Natural killer cell (primary cell): ENCODE results near the gene AK1. TPM values are rescaled to one million over a fixed set of nuclear protein-coding genes. Genes with fewer than 3 reads are reported as not detected.

Source experiments
- ATAC-seq, 3 donors: fragments of 150-1000 bp in 2 of 3; fragments of 200-7000 bp in 1 of 3; cut with Tn5 transposase; 1 replicate in 1 of 3; 2 replicates in 2 of 3; pipeline ENCODE4 v1.10.0; 2021; ENCODE audit warnings: mild to moderate bottlenecking in 2 of 3, moderate library complexity in 2 of 3
- DNase-seq, 2 donors: peaks; one replicate each; pipeline versions ENCODE4 v3.0.0 to v3.0.0-alpha.2; 2013 to 2021; ENCODE audit warnings: mixed read lengths in 1 of 2
- H3K27ac ChIP-seq: one replicate; pipeline ENCODE4 v1.5.1; 2013; ENCODE audit warnings: mild to moderate bottlenecking, low read length
- H3K27me3 ChIP-seq: one replicate; pipeline ENCODE4 v1.6.1; 2013; ENCODE audit warnings: low read length; ENCODE audit not compliant: control insufficient read depth, insufficient read depth
- H3K36me3 ChIP-seq: one replicate; pipeline ENCODE4 v1.6.1; 2013; ENCODE audit warnings: low read length; ENCODE audit not compliant: control insufficient read depth, insufficient read depth
- H3K4me1 ChIP-seq: one replicate; pipeline ENCODE4 v1.6.1; 2013; ENCODE audit warnings: low read length; ENCODE audit not compliant: control insufficient read depth, insufficient read depth
- H3K4me3 ChIP-seq: one replicate; pipeline ENCODE4 v1.5.1; 2013; ENCODE audit warnings: low read length
- H3K9me3 ChIP-seq: one replicate; pipeline ENCODE4 v1.6.1; 2013; ENCODE audit warnings: low read length; ENCODE audit not compliant: control insufficient read depth, insufficient read depth
- H3K27ac Mint-ChIP-seq, 2 donors: one replicate each; pipeline ENCODE4 v1.8.0; 2022; ENCODE audit warnings: mild to moderate bottlenecking in 2 of 2, mixed read lengths in 2 of 2, moderate library complexity in 1 of 2
- H3K27me3 Mint-ChIP-seq, 2 donors: one replicate each; pipeline ENCODE4 v1.8.0; 2022; ENCODE audit warnings: low read depth in 2 of 2, mixed read lengths in 2 of 2
- H3K36me3 Mint-ChIP-seq: one replicate; pipeline ENCODE4 v1.8.0; 2022; ENCODE audit warnings: mixed read lengths
- H3K4me1 Mint-ChIP-seq, 2 donors: one replicate each; pipeline ENCODE4 v1.8.0; 2022; ENCODE audit warnings: mixed read lengths in 2 of 2
- H3K4me3 Mint-ChIP-seq: one replicate; pipeline ENCODE4 v1.8.0; 2022; ENCODE audit warnings: mild to moderate bottlenecking, moderate library complexity, mixed read lengths
- H3K9me3 Mint-ChIP-seq, 2 donors: one replicate each; pipeline ENCODE4 v1.8.0; 2022; ENCODE audit warnings: mixed read lengths in 2 of 2
- CTCF ChIP-seq: fragments of 200-600 bp; IDR thresholded peaks from one replicate; pipeline ENCODE4 v1.8.0; 2022; ENCODE audit warnings: antibody characterized with exemption
- WGBS: methylation state at CpG from one replicate; pipeline ENCODE4 v1.1.7; 2013; ENCODE audit warnings: missing lambda C conversion rate; ENCODE audit not compliant: insufficient coverage; 5-methylcytosine and 5-hydroxymethylcytosine counted together
- intact Hi-C: fragments of 100-400 bp; cut with micrococcal nuclease; formaldehyde crosslinking; loops from one replicate; pipeline ENCODE4 v1.14.2; 2022
- total RNA-seq, 4 donors: library from RNA; stranded (reverse); fragments of 120-200 nt in 1 of 4; gene quantifications; one replicate each; pipeline versions ENCODE4 v1.2.3 to v1.2.4, GENCODE V29; 2013 to 2022

AK1 gene
- total RNA-seq, 3 donors from 2014 or later (not counting 1 experiment from before 2014, with no cell fraction given) = 47.3 to 76.3 (median 54.2) TPM

GRCh38 chr9:127873886-127874285, 3.6 kb downstream of the AK1 start:
- Mint-ChIP-seq H3K27me3 (no peaks in the 10 kb centered on the region), H3K27ac (no peak overlapping the region), H3K9me3 (no peaks in the 10 kb centered on the region), H3K4me1 (peaks cover 8 to 9% of the 10 kb centered on the region in 2 donors), H3K4me3 (no peak overlapping the region), H3K36me3 (no peaks in the 10 kb centered on the region)
- TF ChIP-seq CTCF = no peak
- Histone ChIP-seq H3K9me3 (no peaks in the 10 kb centered on the region), H3K27me3 (no peaks in the 10 kb centered on the region), H3K27ac (no peak overlapping the region), H3K4me3 (no peak overlapping the region), H3K4me1 (peaks cover 17% of the 10 kb centered on the region), H3K36me3 (no peaks in the 10 kb centered on the region)
- no peak for ATAC-seq
- DNase-seq = no peak
- 93% methylated on average over 10 of the region's 10 CpGs for WGBS
- intact Hi-C loops = no loop called here

- no peak overlapping the region for H3K4me3 ChIP-seq
- peaks cover 17% of the 10 kb centered on the region for H3K4me1 ChIP-seq
- Mint-ChIP-seq H3K36me3 (no peaks in the 10 kb centered on the region), H3K27me3 (no peaks in the 10 kb centered on the region), H3K4me1 (peaks cover 5 to 6% of the 10 kb centered on the region in 2 donors), H3K9me3 (no peaks in the 10 kb centered on the region), H3K4me3 (no peak overlapping the region), H3K27ac (no peak overlapping the region)
- no peak for ATAC-seq
- H3K9me3 ChIP-seq = no peaks in the 10 kb centered on the region
- WGBS = 73% methylated on average over 19 of the region's 19 CpGs
- no peak for TF ChIP-seq CTCF
- no peaks in the 10 kb centered on the region for H3K27me3 ChIP-seq
- intact Hi-C loops = no loop called here
- H3K36me3 ChIP-seq = no peaks in the 10 kb centered on the region
- no peak overlapping the region for H3K27ac ChIP-seq
- no peak for DNase-seq
Observed at GRCh38 chr9:127873223-127873691, 4.2 kb downstream of the AK1 start.

- no peak for TF ChIP-seq CTCF
- no peaks in the 10 kb centered on the region for H3K9me3 ChIP-seq
- H3K36me3 ChIP-seq = no peaks in the 10 kb centered on the region
- no peak overlapping the region for H3K27ac ChIP-seq
- Mint-ChIP-seq H3K27ac (peak overlapping the region in 1 of 2 donors; percentile 65), H3K9me3 (no peaks in the 10 kb centered on the region), H3K4me1 (no peaks in the 10 kb centered on the region), H3K4me3 (no peak overlapping the region), H3K36me3 (no peaks in the 10 kb centered on the region), H3K27me3 (no peaks in the 10 kb centered on the region)
- H3K4me3 ChIP-seq = no peak overlapping the region
- H3K4me1 ChIP-seq = peaks cover 13% of the 10 kb centered on the region
- intact Hi-C loops = no loop called here
- ATAC-seq = no peak
- no peaks in the 10 kb centered on the region for H3K27me3 ChIP-seq
- DNase-seq = no peak
- 90% methylated on average over 20 of the region's 20 CpGs for WGBS
Observed at GRCh38 chr9:127872369-127873222, 4.9 kb downstream of the AK1 start.
